Pancreas (tissue), 10 donors: ENCODE results near the gene SOX5. TPM values are rescaled to one million over a fixed set of nuclear protein-coding genes. Genes with fewer than 3 reads are reported as not detected.

Experiments used
- ATAC-seq, 4 donors: fragments of 200-7000 bp; cut with Tn5 transposase; one replicate each; pipeline versions ENCODE4 v1.8.0 to v1.9.1; 2020; ENCODE audit warnings: mild to moderate bottlenecking in 4 of 4, moderate library complexity in 4 of 4
- DNase-seq, 6 donors: peaks; one replicate each; pipeline ENCODE4 v3.0.0-alpha.2; 2020
- FAIRE-seq: peaks from 2 replicates; lab custom pipeline; 2012; peaks lifted over from hg19 to GRCh38; lab: Jason Lieb, UNC
- H3K27ac ChIP-seq, 4 donors: fragments of 200-600 bp; sonication (generic); 1 replicate in 3 of 4; 2 replicates in 1 of 4; pipeline versions ENCODE4 v1.5.0 to v1.8.0; 2020
- H3K27me3 ChIP-seq, 4 donors: fragments of 200-600 bp; one replicate each; pipeline ENCODE4 v1.8.0; 2021
- H3K36me3 ChIP-seq, 3 donors: fragments of 200-600 bp; sonication (generic) in 1 of 3; one replicate each; pipeline versions ENCODE4 v1.5.0 to v1.8.0; 2020 to 2021
- H3K4me1 ChIP-seq, 3 donors: fragments of 200-600 bp; one replicate each; pipeline ENCODE4 v1.8.0; 2021
- H3K4me3 ChIP-seq, 4 donors: fragments of 200-600 bp; sonication (generic) in 2 of 4; one replicate each; pipeline versions ENCODE4 v1.5.0 to v1.8.0; 2020 to 2021
- H3K9me3 ChIP-seq, 4 donors: fragments of 200-600 bp; one replicate each; pipeline ENCODE4 v1.8.0; 2021
- CTCF ChIP-seq, 4 donors: fragments of 200-600 bp; sonication (generic) in 3 of 4; IDR thresholded peaks; one replicate each; pipeline versions ENCODE4 v1.5.0 to v1.8.0; 2021; ENCODE audit warnings: antibody characterized with exemption in 4 of 4
- WGBS, 2 donors: extraction: QIAGEN DNeasy Blood & Tissue Kit; methylation state at CpG; one replicate each; pipeline ENCODE4 v1.1.7; 2013; 5-methylcytosine and 5-hydroxymethylcytosine counted together
- intact Hi-C, 3 donors: fragments of 100-400 bp; cut with DNase I; formaldehyde crosslinking; loops; one replicate each; pipeline versions ENCODE4 v1.11.1 to v1.14.2; 2022
- polyA plus RNA-seq, 2 donors: library from polyadenylated mRNA; stranded (reverse); fragments of 200-250 nt; gene quantifications; one replicate each; pipeline ENCODE4 v1.2.3, GENCODE V29; 2013
- total RNA-seq, 6 donors: library from RNA; stranded (reverse); fragmentation: NEBNext Ultra II Directional in 4 of 6; extraction: Animal tissue kit (Norgen Biotek cat#: 25700) in 4 of 6; gene quantifications; one replicate each; pipeline versions ENCODE4 v1.2.1 to v1.2.4, GENCODE V29; 2021 to 2023
- donor health status: healthy with polysubstance abuse.
- donor health status: DM: no; HTN: no; CAD: no; lungs with moderate emphysema.
- donor health status: DM: no; HTN: no; CAD: no.
- donor health status: control.
- donor health status: control.
- donor health status: Bipolar disorder and iron deficiency.
- donor health status: DM: yes; HTN: yes; CAD: no.
- donor health status: DM: no; HTN: no; CAD: no.
- donor health status: DM: no; HTN: no; CAD: no.
- donor health status: DM: yes; HTN: yes; CAD: no.

Gene SOX5
- total and polyA plus RNA-seq, 8 donors, result 0.47 to 2.5 (median 1.6) TPM

- Histone ChIP-seq H3K27ac (no peak overlapping the region), H3K27me3 (no peaks in the 10 kb centered on the region), H3K4me1 (no peaks in the 10 kb centered on the region), H3K36me3 (no peaks in the 10 kb centered on the region), H3K4me3 (no peak overlapping the region), H3K9me3 (no peaks in the 10 kb centered on the region)
- WGBS, 2 donors, result 35 to 38% methylated on average over 4 of the region's 4 CpGs
- DNase-seq (no peak), ATAC-seq (no peak), FAIRE-seq (no peak)
- no peak for TF ChIP-seq CTCF (IDR thresholded peaks at IDR 0.05)
- intact Hi-C loops, result no loop called here
Observed at GRCh38 chr12:23611320-23611719, 338.1 kb downstream of the SOX5 start.

GRCh38 chr12:23600919-23601318 is 348.6 kb downstream of the SOX5 start:
- no peaks in the 10 kb centered on the region for H3K36me3 ChIP-seq
- TF ChIP-seq CTCF (IDR thresholded peaks at IDR 0.05), result no peak
- H3K27me3 ChIP-seq, result no peaks in the 10 kb centered on the region
- no peak for ATAC-seq
- no peak for DNase-seq
- WGBS, 2 donors, result 68 to 74% methylated on average over 5 of the region's 5 CpGs
- H3K27ac ChIP-seq, result no peak overlapping the region
- no peaks in the 10 kb centered on the region for H3K4me1 ChIP-seq
- FAIRE-seq, result no peak
- H3K9me3 ChIP-seq, result no peaks in the 10 kb centered on the region
- intact Hi-C loops, result no loop called here
- no peak overlapping the region for H3K4me3 ChIP-seq

- no peaks in the 10 kb centered on the region for H3K36me3 ChIP-seq
- DNase-seq, result no peak
- no peak for FAIRE-seq
- WGBS, 2 donors, result 52 to 63% methylated on average over 3 of the region's 3 CpGs
- H3K27me3 ChIP-seq, result no peaks in the 10 kb centered on the region
- no peak overlapping the region for H3K27ac ChIP-seq
- H3K4me3 ChIP-seq, result no peak overlapping the region
- no peak for TF ChIP-seq CTCF (IDR thresholded peaks at IDR 0.05)
- intact Hi-C loops, result no loop called here
- H3K9me3 ChIP-seq, result no peaks in the 10 kb centered on the region
- H3K4me1 ChIP-seq, result no peaks in the 10 kb centered on the region
- ATAC-seq, result no peak
Observed at GRCh38 chr12:23596568-23596967, 352.9 kb downstream of the SOX5 start.

GRCh38 chr12:23587833-23588559 is 361.5 kb downstream of the SOX5 start:
- no peak overlapping the region for H3K4me3 ChIP-seq
- ATAC-seq, result no peak
- TF ChIP-seq CTCF (IDR thresholded peaks at IDR 0.05), result no peak
- 47 to 59% methylated on average over 4 of the region's 4 CpGs for whole genome bisulfite sequencing, 2 donors
- H3K36me3 ChIP-seq, result no peaks in the 10 kb centered on the region
- H3K4me1 ChIP-seq, result no peaks in the 10 kb centered on the region
- FAIRE-seq, result no peak
- no peaks in the 10 kb centered on the region for H3K9me3 ChIP-seq
- H3K27me3 ChIP-seq, result no peaks in the 10 kb centered on the region
- no peak overlapping the region for H3K27ac ChIP-seq
- no peak for DNase-seq
- intact Hi-C loops, result no loop called here

- FAIRE-seq (no peak), ATAC-seq (no peak), DNase-seq (no peak)
- H3K9me3 ChIP-seq, result no peaks in the 10 kb centered on the region
- H3K27ac ChIP-seq, result no peak overlapping the region
- WGBS, 2 donors, result 61 to 75% methylated on average over 11 of the region's 11 CpGs
- H3K4me3 ChIP-seq, result no peak overlapping the region
- intact Hi-C loops, result no loop called here
- no peaks in the 10 kb centered on the region for H3K36me3 ChIP-seq
- no peaks in the 10 kb centered on the region for H3K4me1 ChIP-seq
- H3K27me3 ChIP-seq, result no peaks in the 10 kb centered on the region
- TF ChIP-seq CTCF (IDR thresholded peaks at IDR 0.05), result no peak
Observed at GRCh38 chr12:23585782-23586163, 363.7 kb downstream of the SOX5 start.
